NOMO-1 treated with dmso at 0.1 percent for 144 hours (cell line): ENCODE results near the gene NFATC3.

Experiments
- DNase-seq: peaks from one replicate; lab custom pipeline; 2025; ENCODE audit not compliant: unreplicated experiment; lab: John Stamatoyannopoulos, UW

The NFATC3 gene

DNA sequence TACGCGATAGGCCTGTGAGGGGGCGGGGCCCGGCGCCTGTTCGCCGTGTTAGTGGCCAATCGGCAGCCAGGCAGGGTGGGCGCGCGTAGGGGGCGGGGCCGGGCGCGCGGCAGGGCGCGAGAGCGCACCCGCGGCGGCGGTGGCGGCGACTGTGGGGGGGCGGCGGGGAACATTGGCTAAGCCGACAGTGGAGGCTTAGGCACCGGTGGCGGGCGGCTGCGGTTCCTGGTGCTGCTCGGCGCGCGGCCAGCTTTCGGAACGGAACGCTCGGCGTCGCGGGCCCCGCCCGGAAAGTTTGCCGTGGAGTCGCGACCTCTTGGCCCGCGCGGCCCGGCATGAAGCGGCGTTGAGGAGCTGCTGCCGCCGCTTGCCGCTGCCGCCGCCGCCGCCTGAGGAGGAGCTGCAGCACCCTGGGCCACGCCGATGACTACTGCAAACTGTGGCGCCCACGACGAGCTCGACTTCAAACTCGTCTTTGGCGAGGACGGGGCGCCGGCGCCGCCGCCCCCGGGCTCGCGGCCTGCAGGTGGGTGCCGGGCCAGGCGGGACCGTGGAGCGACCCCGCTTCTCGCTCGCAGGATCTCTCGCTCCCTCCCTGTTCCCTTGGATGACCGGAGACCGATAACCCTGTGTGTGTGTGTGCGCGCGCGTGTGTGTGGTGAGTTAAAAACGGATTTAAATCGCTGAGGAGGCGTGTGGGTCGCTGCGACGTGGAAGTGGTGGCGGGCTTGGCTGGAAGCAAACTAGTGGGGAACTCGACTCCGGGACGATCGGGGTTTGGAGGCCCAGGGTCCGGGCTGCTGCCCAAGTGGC is at the start of gene NFATC3:
Gene NFATC3 (plus strand): TSS at position 112 of the 813 bp plus-strand sequence. CDS start 312 bp downstream, at position 424.
- DNase-seq = peak; percentile 91

DNA sequence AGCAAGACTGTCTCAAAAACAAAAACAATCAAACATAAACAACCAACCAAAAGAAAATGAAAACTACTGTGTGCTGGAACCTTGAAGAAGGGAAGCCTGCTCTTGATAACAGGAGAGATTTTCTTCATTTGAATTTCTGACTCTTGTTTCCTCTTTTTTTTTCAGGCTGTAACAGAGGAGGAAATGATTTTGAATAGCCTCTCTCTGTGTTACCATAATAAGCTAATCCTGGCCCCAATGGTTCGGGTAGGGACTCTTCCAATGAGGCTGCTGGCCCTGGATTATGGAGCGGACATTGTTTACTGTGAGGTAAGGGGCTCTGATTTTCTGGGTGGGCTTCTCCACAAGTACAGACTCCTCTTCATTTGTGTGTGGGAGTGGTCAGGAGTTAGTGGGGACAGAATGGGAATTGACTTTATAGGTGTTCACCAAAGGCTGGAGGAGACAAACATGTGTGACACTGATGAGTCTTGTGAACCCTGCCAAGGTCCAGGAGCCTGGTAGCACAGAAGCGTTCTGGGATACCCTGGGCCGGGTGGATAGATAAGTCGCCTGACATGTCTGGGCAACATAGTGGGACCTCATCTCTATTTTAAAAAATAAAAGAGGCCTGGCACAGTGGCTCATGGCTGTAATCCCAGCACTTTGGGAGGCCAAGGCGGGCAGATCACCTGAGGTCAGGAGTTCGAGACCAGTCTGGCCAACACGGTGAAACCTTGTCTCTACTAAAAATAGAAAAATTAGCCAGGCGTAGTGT is 47.2 kb upstream of the NFATC3 start:
- DNase-seq = peak; percentile 12

DNA sequence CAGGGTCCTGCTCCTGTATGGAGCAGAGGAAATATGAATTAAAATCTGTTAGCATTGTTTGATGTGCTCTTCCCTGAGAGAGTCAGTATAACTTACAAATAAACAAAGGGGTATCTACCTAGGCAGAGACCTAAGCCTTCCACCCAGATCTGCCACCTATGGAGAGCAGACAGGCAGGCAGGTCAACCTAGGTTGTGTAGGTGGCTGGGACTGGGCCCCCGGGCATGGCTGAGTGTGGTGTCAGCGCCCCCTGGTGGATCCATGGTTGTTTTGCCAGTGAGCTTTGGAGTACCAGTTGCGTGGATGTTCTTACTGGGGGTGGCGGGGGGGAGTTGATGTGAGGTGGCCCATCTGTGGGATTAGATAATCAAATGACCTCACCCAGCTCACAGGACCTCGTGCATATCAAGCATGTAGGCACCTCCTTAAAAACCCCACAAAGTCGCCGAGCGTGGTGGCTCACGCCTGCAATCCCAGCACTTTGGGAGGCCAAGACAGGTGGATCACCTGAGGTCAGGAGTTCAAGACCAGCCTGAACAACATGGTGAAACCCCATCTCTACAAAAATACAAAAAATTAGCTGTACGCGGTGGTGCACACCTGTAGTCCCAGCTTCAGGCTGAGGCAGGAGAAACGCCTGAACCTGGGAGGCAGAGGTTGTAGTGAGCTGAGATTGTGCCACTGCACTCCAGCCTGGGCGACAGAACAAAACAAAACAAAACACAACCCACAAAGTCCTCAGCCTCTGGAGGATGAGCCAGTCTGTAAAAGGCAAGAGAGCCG is 44.5 kb upstream of the NFATC3 start:
- DNase-seq = peak; percentile 76

DNA sequence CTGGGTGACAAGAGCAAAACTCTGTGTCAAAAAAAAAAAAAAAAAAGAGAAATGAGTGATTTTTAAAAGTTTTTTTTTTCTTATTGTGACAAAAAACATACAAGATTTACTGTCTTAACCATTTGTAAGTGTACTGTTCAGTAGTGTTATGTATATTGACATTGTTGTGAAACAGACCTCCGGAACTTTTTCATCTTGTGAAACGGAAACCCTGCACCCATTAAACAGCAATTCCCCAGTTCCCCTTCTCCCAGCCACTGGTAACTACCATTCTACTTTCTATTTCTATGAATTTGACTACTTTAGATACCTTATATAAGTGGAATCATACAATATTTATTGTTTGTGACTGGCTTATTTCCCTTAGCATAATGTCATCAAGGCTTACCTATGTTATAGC is 43.4 kb upstream of the NFATC3 start:
- DNase-seq = peak; percentile 72

DNA sequence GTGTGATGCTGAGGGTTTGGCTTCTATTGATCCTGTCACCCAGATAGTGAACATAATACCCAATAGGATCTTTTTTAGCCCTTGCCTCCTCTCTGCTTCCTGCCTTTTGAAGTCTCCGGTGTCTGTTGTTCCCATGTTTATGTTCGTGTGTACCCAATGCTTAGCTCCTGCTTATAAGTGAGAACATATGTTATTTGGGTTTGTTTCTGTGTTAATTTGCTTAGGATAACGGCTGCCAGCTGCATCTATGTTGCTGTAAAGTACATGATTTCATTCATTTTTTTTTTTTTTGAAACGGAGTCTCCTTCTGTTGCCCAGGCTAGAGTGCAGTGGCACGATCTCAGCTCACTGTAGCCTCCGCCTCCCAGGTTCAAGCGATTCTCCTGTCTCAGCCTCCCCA is 39.1 kb upstream of the NFATC3 start:
- DNase-seq = no peak

DNA sequence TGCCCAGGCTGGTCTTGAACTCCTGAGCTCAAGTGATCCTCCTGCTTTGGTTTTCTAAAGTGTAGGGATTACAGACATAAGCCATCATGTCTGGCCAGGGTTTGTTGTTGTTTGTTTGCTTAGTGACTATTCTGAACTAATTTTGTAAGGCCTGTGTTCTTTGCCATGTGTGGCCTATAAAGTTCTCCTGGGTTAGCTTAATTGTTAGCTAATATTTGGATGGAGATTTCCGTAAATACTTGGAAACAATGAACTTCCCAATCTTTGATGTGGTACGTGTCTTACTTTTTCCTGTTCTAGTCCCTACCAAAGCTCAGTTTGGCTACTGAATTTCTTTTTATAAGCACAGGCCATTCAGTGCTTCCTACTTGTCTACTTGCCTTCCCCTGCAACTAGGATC is 37.2 kb upstream of the NFATC3 start:
- DNase-seq = no peak

DNA sequence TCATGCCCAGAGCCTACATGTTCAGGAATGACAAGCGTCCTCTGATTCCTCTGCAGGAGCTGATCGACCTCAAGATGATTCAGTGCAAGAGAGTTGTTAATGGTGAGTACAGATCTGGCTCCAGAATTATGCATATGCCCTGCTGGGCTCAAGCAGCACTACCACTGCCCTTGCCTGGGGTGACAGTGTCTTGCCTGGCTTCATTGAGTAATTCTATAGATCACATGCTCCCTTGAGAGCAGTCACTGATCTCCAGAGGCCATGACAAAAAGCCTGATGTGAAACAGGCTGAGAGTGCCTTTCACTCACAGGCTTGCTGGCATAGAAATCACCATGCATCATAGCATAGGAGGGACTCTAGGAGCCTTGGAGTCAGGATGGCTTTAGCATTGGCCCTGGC is 35.7 kb upstream of the NFATC3 start:
- DNase-seq = no peak

DNA sequence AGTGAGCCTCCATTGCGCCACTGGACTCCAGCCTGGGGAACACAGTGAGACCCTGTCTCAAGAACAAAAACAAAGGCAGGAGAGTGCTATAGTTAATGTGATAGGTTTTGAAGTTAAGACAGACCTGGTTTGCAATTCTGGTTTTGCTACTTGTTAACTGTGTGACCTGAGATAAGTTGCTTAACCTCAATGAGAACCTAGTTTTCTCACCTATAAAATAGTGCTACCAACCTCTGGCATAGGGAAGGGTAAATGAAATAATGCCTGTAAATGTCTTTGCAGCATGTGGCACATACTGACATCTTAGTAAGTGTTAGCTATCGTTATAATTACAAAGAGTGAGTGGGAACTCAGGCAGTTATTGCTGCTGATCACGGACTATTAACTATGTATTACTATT is 29.8 kb upstream of the NFATC3 start:
- DNase-seq = no peak

DNA sequence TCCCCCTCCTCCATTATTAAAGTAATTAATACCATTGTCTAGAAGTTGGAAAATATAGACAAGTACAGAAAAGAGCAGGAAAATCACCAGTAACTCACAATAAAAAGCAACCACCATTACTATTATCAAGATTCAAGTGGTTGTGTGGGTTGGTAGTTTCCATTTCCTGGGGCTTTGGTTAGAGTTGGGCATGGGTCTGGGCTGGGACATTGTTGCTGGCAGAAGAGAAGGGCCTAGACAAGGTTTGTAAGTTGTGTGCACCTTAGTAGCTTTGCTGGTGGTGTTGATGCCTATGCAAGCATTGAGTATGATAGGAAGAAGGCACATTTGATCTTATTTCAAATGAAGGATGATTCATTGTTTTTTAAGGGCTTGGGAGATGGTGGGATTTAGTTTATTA is 25.4 kb upstream of the NFATC3 start:
- no peak for DNase-seq

DNA sequence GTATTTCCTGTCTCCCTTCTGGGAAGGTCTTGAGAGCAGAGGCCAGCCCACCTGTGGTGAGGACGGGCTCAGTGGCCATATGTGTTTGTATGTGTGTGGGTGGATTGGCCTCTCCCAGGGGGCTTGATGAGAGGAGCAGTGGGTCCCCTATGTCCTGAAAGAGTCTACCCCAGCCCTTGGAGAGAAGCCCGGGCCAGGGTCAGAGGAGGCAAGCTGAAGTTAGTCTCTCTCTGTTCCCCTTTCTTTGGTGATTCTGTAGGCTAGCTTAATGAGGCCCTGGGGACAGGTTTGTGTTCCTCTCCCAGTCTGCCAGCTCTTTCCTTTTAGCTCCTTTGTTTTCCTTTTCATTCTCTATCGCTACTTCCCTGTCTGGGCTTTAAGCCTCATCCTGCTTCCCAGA is 23.8 kb upstream of the NFATC3 start:
- DNase-seq = peak; percentile 25

DNA sequence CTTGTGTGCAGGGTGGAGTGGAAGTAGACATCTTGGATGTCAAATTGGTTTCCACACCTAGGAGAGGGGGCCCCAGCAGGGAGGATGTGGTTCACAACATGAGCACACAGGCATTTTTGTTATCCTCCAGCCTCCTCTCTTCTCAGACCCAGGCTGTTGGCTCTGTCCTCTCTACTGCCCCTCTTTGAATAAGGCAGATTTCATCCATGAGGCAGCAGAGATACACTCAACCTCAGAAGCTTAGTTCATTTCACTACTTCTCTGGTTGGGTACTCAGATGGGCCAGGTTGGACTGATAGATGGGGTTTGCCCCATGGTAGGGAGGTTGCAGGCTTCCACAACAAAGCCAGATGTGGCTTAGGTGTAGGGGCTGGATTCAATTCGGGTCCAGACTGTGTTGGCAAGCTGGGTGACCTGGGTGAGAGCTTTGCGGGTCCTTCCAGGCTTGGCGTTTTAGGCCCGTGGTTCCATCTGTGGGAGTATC is 22.2 kb upstream of the NFATC3 start:
- DNase-seq = no peak

DNA sequence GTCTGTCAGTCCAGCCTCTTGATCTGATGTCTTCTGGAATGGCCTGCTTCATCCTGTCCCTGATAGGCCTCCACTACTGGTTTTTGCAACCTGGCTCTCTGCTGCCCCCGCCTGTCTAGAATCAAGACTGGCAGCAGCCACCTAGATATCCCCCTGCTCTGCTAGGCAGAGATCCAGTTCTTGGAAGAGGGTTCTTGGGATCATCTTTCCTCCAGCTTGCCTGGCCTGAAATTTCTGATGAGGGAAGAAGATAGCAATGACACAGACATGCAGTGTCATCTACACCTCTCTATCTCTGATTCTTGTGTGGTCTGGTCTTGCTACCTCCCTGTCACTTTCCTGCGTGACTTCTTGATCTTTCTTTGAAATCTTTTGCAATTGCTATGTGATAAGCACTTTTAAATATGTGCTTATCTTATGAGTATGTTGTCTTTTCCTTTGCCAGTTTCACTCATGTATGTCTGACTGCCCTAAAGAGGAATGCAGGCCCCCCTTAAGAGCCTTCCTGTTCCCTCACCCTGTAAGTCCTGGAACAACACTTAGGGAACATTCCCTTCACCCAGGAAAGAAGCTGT is 20.3 kb upstream of the NFATC3 start:
- DNase-seq = peak; percentile 57

DNA sequence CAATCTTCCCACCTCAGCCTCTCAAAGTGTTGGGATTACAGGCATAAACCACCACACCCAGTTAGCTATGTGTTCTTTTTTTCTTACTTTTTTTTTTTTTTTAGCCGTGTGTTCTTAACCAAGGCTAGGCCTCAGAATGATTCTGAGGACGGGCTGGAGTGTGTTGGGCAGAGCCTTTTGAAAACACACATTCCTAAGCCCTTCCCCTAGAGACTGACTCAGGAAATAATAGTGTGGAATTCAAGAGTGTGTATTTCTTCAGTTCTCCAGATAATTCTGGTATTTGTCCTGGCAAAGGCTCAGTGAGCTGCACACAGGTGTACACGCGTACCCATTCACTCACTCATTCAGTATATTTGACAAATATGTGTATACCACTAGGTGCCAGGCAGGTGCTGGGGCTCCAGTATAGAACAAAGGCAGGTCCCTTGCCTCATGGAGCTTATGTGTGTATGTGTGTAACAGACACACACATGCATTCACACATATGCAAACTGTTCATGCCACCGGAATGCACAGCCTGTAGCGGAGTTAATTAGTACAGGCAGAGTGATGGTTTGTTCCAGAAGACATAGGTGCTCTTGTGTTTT is 19.4 kb upstream of the NFATC3 start:
- DNase-seq = no peak

DNA sequence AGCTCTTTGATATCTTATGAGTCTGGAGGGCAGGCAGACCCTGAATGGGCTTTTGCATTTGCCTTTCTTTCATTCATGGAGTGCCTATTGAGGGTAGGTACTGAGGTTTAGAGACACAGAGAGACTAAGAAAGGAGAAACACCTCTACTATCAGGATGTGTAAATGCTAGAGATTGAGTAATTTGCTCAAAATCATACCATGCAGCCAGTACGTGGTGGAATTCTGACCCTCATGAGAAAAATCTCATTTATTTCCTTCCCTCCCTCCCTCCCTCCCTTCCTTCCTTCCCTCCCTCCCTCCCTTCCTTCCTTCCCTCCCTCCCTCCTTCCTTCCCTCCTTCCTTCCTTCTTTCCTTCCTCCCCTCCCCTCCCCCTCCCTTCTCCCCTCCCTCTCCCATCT is 18.4 kb upstream of the NFATC3 start:
- DNase-seq = no peak

DNA sequence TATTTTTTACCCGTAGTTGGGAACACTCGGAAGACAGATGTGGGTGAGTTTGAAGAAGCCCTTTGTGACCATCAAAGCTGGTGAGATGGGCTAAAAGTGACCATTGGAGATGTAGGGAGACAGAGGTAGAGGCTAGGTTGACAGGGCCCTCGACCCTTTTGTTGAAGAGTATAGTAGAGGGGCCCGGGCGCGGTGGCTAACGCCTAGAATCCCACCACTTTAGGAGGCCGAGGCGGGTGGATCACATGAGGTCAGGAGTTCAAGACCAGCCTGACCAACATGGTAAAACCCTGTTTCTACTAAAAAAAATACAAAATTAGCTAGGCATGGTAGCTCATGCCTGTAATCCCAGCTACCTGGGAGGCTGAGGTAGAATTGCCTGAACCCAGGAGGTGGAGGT is 16.2 kb upstream of the NFATC3 start:
- no peak for DNase-seq

DNA sequence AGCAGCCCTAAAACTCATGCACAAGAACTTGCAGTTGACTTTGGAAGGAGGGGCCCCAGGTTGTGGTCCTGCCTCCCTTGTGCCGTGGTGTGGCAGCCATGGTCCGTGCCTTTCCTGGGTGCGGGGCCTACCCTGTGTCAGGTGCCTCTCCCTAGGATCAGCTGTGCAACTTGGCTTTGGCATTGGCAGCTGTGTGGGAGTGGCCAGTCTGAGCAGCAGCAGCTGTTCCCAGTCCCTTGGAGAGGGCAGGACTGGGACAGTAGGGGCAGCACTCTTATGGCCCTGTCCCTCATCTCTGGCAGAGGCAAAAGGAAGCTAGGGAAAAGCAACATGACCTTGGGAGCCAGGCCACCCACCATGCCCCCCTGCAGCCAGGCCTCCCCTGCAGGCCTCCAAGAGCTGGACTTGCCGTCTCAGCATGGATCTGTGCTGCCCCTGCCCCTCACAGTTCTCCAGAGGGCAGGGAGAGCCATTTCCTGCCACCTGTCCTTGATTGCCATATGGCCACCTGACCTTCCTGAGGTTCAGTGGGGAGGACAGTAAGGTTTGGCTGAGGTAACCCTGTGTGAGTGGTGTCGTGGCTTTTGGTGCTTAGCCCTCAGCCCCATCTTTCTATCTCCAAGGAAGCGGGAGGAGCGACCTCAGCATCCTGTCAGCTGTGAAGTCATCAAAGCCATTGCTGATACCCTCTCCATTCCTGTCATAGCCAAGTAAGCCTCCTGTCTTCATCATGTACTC is 15.5 kb upstream of the NFATC3 start:
- no peak for DNase-seq

DNA sequence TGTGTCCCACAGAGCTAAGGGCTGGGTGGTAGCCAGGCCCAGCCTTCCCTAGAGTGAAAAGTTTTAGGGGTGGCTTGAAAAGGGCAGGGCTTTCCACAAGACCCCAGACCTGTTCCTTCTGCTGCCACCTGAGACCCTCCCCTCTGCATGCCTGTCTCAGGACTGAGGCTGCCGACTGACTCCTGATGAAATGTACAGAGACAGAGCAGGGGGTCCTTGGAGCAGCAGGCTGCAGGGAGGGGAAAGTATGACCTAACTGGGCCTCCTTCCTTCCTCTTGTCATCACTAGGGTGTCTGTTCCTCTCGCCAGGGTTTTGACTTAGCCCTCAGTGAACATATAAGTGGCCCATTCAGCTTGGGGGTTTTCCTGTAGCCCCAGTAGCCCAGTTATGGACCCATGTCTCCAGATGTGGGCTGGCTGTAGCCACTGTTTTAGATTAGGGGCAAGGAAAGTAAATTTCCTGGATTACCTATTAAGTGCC is 14.9 kb upstream of the NFATC3 start:
- no peak for DNase-seq

DNA sequence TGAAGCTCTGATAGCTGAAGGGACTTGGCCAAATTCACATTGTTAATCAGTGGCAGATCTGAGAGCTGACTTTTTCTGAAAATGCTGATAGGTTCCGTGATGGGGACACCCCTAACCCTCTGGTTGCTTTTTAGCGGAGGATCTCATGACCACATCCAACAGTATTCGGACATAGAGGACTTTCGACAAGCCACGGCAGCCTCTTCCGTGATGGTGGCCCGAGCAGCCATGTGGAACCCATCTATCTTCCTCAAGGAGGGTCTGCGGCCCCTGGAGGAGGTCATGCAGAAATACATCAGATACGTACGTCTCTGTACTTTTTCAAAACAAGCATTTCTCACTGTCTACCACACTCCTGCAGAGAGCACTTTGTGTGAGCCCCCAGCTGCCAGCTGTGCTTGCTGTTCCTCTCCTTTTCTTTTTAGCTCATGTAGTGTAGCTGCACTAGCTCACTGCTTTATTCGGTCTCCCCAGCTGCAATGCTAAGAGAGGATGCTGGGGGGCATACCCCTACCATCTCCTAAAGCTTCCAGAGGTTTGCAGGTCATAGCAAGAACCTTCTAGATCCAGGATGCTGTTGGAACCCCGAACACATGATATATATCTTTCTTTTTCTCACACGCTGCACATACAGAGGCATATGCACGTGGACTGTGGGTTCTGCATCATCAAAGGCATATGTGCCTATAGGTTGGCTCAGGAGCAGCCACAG is 14.2 kb upstream of the NFATC3 start:
- no peak for DNase-seq

DNA sequence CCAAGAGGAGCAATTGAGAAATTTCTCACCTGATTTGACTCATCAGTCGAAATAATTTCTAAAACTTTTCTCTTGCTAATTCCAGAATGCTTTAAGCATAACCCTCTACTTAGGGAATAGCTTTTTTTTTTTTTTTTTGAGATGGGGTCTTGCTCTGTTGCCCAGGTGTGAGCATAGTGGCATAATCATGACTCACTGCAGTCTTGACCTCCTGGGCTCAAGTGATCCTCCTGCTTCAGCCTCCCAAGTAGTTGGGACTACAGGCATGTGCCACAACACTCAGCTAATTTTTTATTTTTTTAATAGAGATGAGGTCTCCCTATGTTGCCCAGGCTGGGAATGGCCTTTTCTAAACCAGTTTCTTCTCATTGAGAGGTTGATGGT is 13.7 kb upstream of the NFATC3 start:
- no peak for DNase-seq
